GM19351 (cell line): Measurements from ENCODE around the gene OR4X1.
"Not testable (repeated sequence)": the region's sequence is repeated elsewhere in the genome, so short reads cannot be mapped to it uniquely, and the experiment has no call there.

Experiments
- ATAC-seq: cut with Tn5 transposase; IDR thresholded peaks from one replicate; pipeline ENCODE4 v1.9.1; 2021; ENCODE audit warnings: mild to moderate bottlenecking, moderate library complexity; ENCODE audit not compliant: unreplicated experiment

The OR4X1 gene

DNA sequence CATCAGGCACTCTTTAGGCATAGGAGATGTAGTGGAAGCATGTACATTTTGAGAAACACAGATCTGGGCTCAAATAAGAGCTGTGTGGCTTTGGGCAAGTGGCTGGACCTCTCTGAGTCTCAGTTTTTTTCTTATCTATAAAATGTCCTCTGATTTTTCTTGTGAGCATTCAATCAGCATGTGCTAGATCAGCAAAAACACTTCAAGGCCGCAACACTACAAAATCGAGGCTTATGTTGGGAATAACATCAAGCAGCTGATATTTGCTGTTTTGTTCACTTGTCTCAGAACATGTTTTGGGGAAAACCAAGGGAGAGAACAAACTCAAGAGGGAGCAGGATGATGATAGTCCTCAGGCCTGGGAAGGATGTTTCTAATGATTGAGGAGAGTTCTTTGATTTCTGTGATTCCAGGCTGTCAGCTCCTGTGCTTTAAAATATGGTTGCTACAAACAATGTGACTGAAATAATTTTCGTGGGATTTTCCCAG lies at the start of gene OR4X1:
OR4X1 (plus strand) TSS at position 439 of the 489 bp plus-strand sequence; CDS start at position 439, 0 bp downstream.
- no peak for ATAC-seq

DNA sequence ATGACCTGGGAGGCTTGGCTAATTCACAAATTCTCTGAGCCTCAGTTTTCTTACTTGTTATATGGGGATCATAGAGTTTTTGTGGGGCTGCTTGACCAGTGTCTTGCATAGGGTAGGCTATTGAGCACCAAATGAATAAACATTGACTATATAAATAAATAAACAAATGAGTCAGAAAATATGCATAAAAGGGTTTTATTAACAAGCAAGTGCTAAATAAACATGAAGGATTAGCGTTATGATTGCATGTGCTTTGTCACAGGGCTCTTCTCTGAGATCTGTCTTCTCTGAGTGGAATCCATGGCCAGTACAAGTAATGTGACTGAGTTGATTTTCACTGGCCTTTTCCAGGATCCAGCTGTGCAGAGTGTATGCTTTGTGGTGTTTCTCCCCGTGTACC lies 47.2 kb upstream of the OR4X1 start, which contains the start of gene OR4B1:
OR4B1 (plus strand) TSS at position 301 of the 400 bp plus-strand sequence; CDS start at position 301, 0 bp downstream.
- ATAC-seq: no peak

DNA sequence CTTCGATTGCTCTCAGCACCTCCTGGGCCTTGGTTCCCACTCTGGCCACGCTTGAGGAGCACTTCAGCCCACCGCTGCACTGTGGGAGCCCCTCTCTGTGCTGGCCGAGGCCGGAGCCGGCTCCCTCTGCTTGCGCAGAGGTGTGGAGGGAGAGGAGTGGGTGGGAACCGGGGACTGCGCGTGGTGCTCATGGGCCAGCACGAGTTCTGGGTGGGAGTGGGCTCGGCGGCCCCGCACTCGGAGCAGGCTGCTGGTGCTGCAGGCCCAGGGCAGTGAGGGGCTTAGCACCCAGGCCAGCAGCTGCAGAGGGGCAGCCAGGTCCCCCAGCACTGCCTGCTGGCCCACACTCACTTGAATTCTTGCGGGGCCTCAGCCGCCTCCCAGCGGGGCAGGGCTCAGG lies 34.9 kb upstream of the OR4X1 start:
- ATAC-seq: no peak

DNA sequence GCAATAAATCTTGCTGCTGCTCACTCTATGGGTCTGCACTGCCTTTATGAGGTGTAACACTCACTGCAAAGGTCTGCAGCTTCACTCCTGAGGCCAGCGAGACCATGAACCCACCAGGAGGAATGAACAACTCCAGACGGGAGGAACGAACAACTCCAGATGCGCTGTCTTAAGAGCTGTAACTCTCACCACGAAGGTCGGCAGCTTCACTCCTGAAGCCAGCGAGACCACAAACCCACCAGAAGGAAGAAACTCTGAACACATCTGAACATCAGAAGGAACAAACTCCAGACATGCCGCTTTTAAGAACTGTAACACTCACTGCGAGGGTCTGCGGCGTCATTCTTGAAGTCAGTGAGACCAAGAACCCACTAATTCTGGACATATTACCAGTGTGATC lies 33.6 kb upstream of the OR4X1 start:
- ATAC-seq: not testable (repeated sequence)

DNA sequence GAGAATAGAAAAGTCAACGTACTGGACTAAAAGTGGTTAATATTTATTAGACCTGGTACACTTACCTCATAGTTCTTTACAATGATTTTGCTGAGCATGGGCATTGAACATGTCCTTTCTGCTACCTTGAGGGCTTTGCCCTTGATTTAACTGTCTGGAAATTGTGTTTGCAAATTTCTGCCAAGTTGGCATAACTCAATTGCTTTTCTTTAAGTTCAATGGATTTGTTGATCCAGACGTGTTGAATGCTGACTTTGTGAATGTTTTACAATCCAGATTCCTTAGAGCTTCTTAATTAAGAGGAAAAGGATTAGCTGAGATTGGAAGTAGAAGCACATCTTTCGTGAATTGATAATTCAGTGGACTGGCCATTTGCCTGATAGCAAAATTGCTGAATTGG lies 25.9 kb upstream of the OR4X1 start:
- no peak for ATAC-seq

- no peak for ATAC-seq
Measured at GRCh38 chr11:48242501-48242900, 21.2 kb upstream of the OR4X1 start.

- no peak for ATAC-seq
Measured at GRCh38 chr11:48244804-48245203, 18.9 kb upstream of the OR4X1 start, which contains the start of gene OR4X2. Gene OR4X2, plus strand, starts transcription at chr11:48245104. Its CDS starts 0 bp downstream, at chr11:48245104.

DNA sequence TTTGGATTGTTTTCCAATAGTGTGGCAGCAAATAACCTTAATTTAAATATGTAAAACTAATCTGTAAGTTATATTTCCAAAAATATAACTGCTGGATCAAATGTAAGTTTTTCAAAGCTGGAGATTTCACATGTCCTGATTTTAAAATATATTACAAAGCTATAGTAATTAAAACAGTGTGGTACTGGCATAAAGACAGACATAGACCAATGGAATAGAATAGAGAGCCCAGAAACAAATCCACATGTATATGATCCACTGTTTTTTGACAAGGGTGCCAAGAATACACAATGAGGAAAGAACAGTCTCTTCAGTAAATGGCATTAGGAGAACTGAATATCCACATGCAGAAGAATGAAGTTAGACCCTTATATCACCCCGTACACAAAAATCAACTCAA lies 14.8 kb upstream of the OR4X1 start:
- no peak for ATAC-seq

DNA sequence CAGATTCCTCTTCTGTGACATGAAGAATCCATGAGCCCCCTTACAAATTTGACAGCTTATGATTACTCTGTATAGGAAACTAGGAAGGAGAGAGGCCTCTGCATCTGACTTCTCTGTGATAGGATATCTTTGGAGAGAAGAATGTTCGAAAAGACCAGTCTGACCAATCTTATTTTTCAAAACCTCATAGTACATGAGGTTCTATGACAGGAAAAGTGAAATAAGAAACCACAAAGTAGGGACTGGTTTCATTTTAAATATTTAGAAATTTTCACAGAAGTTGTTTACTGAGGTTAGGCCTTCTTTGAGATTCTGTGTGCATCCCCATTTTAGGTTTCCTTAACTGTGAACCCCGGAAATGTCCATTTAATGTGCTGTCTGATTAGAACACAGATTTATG lies 2.1 kb upstream of the OR4X1 start:
- no peak for ATAC-seq

DNA sequence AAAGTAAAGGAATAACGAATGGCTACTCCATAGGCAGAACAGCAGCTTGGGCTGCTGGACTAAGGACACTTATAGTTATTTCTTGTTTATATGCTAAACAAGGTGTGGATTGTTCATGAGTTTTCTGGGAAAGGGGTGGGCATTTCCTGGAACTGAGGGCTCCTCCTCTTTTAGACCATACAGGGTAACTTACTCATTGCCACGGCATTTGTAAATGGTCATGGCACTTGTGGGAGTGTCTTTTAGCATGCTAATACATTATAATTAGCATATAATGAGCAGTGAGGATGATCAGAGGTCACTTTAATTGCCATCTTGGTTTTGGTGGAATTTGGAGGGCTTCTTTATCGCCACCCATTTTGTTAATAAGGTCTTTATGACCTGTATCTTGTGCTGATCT lies 7.0 kb downstream of the OR4X1 start:
- ATAC-seq: no peak

GRCh38 chr11:48272606-48273005 lies 8.9 kb downstream of the OR4X1 start:
- ATAC-seq: no peak

GRCh38 chr11:48305923-48306322 lies 42.3 kb downstream of the OR4X1 start, which contains the start of gene OR4S1:
Gene OR4S1, plus strand, starts transcription at chr11:48306223. Its CDS starts 0 bp downstream, at chr11:48306223.
- no peak for ATAC-seq

- ATAC-seq: peak; percentile 93
Measured at GRCh38 chr11:48307760-48308386, 44.2 kb downstream of the OR4X1 start.

DNA sequence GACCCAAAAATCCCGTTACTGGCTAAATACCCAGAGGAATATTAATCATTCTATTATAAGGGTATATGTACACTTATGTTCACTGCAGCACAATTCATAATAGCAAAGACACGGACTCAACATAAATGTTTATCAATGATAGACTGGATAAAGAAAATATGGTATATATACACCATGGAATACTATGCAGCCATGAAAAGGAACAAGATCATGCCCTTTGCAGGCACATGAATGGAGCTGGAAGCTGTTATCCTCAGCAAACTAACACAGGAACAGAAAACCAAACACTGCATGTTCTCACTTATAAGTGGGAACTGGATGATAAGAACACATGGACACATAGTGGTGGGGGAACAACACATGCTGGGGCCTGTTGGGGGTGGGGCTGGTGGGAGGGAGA lies 49.9 kb downstream of the OR4X1 start:
- ATAC-seq: not testable (repeated sequence)
